Mesenteric fat pad (tissue), 1 donor: ENCODE measurements around the gene INSIG2. TPM values are rescaled to one million over a fixed set of nuclear protein-coding genes. Genes with fewer than 3 reads are reported as not detected.
A peak's percentile ranks its signal among the peaks of the same experiment; 100 is the strongest.

Experiments used
- DNase-seq: peaks from one replicate; pipeline ENCODE4 v3.0.0-alpha.2; 2020; ENCODE audit warnings: low spot score
- long read RNA-seq: library from polyadenylated mRNA; unstranded; transcript quantifications from one replicate; pipeline ENCODE4 v2.0.0, GENCODE V29; 2020
- total RNA-seq: library from RNA; stranded (reverse); fragmentation: NEBNext Ultra II Directional; extraction: Animal tissue kit (Norgen Biotek cat#: 25700); gene quantifications from one replicate; pipeline ENCODE4 v1.2.1, GENCODE V29; 2021
- donor health status: DM: yes; HTN: yes; CAD: no.

Gene INSIG2
- 21.5 TPM for total RNA-seq
- long read RNA-seq, transcript INSIG2-201 (6 exons, 2,590 nt), result major isoform, 17 of 25 reads
- long read RNA-seq, partial matches to known transcripts, result 0 of 25 reads
- long read RNA-seq, other reads (novel, unspliced or antisense), result 6 of 25 reads

DNA sequence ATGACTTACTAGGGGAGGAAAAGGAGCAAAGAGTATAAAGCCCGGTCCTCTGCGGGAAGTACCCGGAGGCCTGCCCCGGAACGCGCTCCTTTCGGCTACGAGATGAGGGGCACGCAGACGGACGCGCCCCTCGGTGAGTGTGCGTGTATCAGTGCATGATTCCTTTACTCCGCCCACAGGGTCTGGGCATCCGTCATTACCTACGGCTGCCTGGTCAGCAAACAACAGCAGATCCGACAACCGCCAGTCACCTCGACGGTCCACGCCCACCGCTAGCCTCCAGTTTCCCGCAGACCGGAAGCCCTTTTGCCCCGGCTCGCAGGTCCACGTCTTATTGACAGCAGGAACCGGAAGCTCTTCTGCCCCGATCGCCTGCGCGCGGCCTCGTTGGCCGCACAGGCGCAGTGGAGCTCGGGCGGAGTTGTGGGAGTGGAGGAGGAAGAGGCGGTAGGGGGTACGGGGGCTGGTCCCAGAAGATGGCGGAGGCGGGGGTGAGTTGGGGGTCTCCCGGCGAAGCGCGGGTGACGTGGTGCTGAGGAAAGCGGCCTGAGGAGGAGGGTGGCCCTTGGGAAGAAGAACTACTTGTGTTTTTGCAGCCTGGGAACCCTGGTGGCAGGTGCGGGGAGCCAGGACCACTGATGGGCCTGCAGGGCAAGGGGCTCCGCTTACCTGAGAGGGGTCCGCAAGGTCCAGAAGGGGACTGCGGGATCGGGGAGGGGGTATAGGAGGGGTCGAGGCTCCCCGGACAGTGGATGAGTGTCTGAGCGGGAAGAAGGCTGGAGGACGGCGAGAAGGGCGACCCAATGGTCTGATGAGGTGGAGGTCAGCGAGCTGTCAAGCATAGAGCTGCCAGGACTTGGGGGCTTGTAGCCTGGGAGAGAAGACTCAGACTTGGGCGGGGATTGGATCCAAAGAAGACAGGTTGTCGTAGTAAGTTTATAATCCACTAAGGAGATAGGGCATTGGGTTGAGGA lies at the start of gene INSIG2:
Gene INSIG2 (plus strand): TSS at position 421 of the 974 bp plus-strand sequence. CDS start 8,086 bp downstream, outside the sequence.
- DNase-seq, result peak; percentile 97

DNA sequence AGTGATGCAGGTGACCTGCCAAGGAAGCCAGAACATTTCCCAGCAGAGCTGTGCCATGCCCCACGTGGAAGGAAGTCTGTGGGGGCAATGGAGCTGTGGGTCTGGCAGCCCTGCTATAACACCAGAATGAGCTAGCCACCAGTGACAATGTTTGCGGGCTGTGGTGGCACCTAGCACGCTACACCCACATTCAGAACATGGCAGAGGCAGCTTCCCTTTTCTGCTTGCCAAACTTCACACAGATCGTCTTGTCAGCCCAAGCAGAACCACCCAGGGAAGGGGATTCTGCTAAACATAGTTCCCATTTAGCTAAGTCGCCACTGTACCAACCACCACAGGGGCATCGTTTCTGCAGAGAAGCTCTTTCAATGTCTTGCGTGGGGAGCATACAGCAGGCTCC lies 47.4 kb upstream of the INSIG2 start:
- DNase-seq, result no peak

DNA sequence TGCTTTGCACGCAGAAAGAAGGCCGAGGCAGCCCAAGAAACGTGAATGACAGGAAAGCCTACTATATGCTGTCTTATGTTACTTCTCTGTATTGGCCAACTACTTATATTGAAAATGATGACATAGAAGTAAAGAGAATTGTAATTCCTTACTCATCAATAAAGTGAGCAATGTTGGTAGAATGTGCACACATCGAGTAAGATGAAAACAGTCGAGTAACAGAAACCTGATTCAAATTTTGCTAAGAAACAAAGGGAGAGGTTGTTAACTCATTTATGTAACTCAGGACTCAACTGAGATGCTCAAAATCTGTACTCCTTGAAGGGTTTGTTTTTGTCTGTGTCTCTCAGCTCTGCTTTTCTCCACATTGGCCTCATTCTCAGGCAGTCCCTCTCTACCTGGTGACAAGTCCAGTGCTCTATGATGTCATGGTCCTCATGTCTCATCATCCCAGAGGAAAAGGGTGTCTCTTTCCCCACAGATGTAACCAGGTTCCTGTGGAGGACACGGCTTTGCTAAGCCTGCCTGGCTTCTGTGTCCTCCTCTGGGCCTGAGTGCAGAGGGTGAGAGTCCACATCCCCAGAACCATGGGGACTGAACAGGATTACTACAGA lies 44.1 kb upstream of the INSIG2 start:
- DNase-seq, result no peak

- no peak for DNase-seq
Observed at GRCh38 chr2:118044854-118045253, 43.4 kb upstream of the INSIG2 start.

GRCh38 chr2:118045286-118045685 lies 43.0 kb upstream of the INSIG2 start:
- no peak for DNase-seq

DNA sequence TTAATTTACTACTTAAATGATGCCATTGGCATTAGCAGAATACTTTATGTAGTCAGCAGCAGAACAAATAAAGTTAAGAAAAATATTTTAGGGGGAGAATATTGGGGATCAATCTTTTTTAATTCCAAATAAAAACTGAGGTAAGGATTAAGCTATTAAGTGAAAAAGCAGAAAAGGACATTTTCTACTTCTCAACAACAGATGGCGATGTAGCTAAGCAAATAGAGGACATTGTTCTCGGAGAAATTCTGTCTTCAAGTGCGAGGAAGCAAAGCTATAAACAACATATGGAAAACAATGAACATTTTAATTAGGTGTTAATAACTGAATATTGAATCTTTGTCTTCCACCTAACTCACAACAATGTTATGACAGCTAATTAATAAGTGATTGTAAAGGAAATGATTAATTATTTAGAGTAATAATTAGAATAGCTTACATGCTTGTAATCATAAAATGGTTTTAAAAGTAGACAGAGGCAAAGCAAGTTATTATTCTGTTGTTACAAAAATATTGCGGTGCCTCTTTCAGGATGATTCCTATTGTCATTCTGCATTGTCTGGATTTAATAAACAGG lies 41.5 kb upstream of the INSIG2 start:
- DNase-seq, result no peak

GRCh38 chr2:118047380-118047826 lies 40.9 kb upstream of the INSIG2 start:
- DNase-seq, result no peak

DNA sequence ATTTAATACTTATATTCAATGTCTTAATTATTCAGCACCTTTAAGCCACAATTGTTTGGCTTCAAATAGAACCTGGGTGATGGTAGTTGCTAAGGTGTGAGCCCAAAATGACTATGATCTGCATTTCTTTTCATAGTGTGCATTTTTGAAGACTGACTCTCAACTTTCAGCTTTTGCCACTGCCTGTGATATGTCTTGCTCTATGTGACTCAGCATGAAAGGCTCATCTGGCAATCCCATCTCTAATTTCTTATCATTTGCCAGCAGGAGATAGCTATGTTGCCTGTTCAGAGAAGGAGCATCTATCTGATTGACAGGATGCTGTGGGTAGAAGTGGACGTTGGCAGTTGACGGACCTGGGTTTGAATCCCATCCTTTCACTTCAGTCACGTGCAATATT lies 39.9 kb upstream of the INSIG2 start:
- no peak for DNase-seq

- DNase-seq, result no peak
Observed at GRCh38 chr2:118049140-118049815, 39.0 kb upstream of the INSIG2 start.

DNA sequence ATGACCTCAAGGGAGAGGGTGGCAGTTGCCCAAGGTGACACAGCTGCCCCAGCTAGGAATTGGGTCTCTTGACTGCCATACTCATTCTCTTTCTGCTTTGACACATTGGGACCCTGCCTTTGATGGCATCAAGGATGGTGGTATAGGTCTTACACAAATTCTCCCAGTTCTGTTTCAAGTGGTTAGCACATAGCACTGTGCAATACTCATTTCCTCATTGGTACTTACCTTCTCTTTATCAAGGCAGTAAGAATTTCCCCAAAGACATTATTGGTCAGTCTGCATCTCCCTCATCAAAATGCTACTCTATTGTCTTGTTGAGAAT lies 38.5 kb upstream of the INSIG2 start:
- no peak for DNase-seq

DNA sequence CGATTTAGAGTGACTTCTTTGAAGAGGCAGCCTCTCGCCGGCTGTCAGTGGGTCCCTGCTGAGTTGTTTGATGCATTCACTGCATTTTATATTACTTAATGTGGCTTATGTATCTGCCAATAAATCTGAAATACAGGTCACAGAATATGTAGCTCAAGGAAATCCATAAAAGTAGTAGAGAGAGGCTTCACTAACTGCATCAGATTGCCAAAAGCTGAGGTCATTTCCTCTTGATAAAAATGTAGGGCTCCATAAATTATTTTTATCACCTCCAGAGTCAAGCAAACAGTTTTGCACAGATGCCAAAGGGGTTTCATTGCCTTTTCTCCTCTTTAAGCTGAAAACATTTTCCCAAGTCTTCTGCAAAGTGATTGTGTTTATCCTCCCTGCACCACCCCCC lies 37.9 kb upstream of the INSIG2 start:
- no peak for DNase-seq

DNA sequence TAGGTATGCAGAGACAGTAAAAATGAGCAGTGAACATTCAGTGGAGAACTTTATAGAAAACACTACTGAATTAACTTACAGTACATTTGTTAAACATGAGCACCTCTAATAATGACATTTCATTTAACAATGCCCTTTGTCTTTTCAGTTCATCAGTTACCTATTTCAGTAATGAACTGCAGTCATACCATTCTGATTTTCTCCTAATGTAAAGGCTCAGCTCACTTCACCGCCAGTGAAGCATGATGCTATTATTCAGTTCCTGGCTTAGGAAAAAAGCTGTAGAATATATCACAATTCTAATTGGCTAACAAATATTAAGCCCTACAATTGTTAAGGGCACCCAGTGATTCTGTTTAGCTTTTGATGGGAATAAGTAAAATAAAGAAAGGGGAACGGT lies 37.3 kb upstream of the INSIG2 start:
- no peak for DNase-seq

- DNase-seq, result no peak
Observed at GRCh38 chr2:118051826-118052358, 36.4 kb upstream of the INSIG2 start.

DNA sequence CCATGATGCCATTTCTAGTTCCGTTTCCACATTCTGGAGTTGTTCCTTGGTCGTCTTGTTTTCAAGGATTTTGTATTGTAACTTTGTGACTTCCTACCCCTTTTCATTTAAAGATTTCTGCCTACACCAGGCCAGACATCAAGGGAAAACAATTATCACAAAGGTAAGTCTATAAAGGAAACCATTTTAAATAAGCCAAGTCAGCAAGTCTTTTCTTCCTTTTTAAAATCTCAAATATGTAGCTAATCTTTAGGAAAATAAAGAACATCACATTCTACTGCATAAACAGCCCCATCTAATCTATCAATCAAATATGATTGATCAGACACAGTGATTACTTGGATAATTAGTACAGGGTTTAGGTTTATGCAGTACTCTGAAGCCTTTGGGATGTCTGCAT lies 35.8 kb upstream of the INSIG2 start:
- DNase-seq, result no peak

GRCh38 chr2:118053681-118054080 lies 34.6 kb upstream of the INSIG2 start:
- no peak for DNase-seq

DNA sequence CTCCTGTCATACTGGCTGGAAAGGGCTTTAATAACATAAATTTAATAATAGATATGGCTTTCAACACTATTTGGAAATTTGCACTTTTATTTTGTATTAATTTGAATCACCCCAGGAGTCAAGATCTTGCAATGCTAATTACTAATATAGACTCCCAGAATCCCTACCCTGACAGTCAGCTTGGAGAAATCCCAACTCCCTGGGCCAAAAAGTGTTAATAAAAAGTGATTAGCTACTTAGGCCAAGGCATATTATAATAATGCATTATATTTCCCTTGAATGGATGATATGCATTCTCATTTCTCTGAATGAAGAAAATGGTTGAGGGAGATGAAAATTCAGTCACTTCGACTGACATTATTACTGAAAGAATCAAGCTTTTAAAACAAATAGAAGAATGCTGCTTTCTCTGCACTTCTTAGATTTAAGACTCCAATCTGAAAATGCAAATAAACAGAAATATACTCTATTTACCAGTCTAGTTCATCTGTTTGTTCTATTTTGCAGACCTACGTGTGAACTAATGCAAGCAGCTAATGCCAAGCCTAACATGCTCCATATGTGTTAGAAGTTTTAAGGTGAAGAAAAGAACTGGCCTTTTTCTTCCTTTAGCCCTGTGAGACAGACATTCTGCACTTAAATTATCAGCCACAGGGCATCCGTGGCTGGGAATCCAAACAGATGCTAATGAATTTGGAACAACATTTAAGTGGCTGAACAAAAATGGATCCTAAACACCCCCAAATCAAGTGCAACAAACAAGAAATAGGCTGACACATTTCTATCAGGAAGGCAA lies 33.9 kb upstream of the INSIG2 start:
- no peak for DNase-seq

GRCh38 chr2:118055512-118056164 lies 32.6 kb upstream of the INSIG2 start:
- DNase-seq, result no peak

- no peak for DNase-seq
Observed at GRCh38 chr2:118056165-118056534, 32.1 kb upstream of the INSIG2 start.

- no peak for DNase-seq
Observed at GRCh38 chr2:118056801-118057200, 31.5 kb upstream of the INSIG2 start.

DNA sequence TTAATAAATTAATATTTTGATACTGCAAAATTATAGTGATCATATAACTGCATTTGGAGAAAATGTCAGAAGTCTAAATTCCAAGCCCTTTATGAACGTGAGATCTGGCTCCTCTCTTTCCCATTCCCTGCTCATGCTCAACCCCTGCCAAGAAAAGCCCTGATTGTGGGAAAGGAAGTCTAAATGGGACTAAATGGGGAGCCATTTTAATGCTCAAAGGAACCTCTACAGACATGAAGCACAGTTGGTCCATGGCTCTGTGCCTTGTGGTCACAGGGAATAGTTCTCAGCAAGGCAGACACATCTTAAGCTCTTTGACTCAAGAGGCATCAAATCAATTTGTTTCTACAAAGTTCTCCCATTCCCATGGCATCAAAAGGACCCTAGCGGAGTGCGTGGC lies 29.3 kb upstream of the INSIG2 start:
- DNase-seq, result no peak
